Nephron progenitor cell (in vitro differentiated cells): ENCODE measurements around the gene OSBPL7.

Source experiments
- DNase-seq: peaks from one replicate; pipeline ENCODE4 v3.0.0; 2021
- H3K27ac Mint-ChIP-seq: 2 replicates; pipeline ENCODE4 v1.8.0; 2021; ENCODE audit warnings: mild to moderate bottlenecking, moderate library complexity, mixed read lengths
- H3K27me3 Mint-ChIP-seq: 2 replicates; pipeline ENCODE4 v1.8.0; 2021; ENCODE audit warnings: mild to moderate bottlenecking, low read depth, mixed read lengths; ENCODE audit not compliant: poor library complexity
- H3K36me3 Mint-ChIP-seq: 2 replicates; pipeline ENCODE4 v1.8.0; 2021; ENCODE audit warnings: low read depth, mixed read lengths
- H3K4me1 Mint-ChIP-seq: 2 replicates; pipeline ENCODE4 v1.8.0; 2021; ENCODE audit warnings: mixed read lengths
- H3K4me3 Mint-ChIP-seq: 2 replicates; pipeline ENCODE4 v1.8.0; 2021; ENCODE audit warnings: mild to moderate bottlenecking, moderate library complexity, mixed read lengths
- H3K9me3 Mint-ChIP-seq: 2 replicates; pipeline ENCODE4 v1.8.0; 2021; ENCODE audit warnings: mild to moderate bottlenecking, moderate library complexity, mixed read lengths
- TF ChIP-seq, protein P1 (sequence below): fragments of 200-600 bp; sonication (generic); IDR thresholded peaks from 2 replicates; pipeline ENCODE4 v1.5.0; 2021; ENCODE audit warnings: antibody characterized with exemption

OSBPL7 gene

DNA sequence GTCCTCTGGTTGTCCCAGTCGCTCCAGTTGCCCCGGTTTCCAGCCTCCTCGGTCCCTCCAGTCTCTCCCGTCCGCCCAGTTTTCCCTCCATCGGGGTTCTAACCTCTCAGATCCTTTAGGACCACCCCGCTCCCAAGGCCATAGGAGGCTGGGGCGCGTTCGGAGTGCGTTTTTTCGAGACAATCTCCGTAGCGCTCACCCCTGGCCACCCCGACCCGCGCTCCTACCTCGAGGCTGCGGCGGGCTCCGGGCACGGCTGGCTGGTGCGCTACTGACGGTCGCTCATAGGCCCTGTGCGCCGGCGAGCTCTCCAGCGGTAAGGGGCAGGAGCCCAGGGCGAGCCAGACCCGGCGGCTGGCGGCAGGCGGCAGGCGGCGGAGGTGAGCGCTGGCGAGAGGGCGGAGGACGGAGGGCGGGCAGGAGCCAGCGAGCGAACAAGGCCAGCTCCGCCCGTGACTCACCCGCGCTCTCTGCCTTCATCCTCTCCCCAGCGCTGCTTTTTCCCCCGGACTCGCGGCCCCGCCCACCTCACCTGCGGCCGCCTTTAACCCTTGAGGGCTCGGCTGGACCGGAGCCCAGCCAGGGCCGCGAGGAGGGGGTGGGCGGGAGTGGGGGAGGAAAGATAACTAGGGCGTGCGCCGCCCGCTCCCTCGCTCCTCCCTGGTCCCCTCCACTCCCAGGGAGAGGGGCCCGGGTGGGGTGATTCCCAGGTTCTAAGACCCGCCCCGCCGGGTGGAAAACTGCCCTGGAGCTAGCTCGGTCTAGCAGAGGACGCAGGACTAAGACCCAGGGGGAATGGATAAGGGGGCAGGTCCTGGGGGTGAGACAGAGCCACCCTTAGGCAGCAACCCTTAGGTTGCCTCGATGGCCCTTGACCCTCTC, 29.3 kb upstream of the OSBPL7 start, which contains the start of gene SP6:
TSS of gene SP6 (minus strand) at position 472 of the 882 bp plus-strand sequence. CDS start 2,734 bp downstream, outside the sequence.
- Mint-ChIP-seq H3K4me3 (peak within 1 kb of the TSS; percentile 85), H3K9me3 (no peaks in the 10 kb centered on the region), H3K36me3 (no peaks in the 10 kb centered on the region), H3K27ac (no peak within 1 kb of the TSS), H3K4me1 (peaks cover 85% of the 10 kb centered on the region), H3K27me3 (peaks cover 79% of the 10 kb centered on the region)
- peak; percentile 80 for DNase-seq
- TF ChIP-seq, protein P1, sequence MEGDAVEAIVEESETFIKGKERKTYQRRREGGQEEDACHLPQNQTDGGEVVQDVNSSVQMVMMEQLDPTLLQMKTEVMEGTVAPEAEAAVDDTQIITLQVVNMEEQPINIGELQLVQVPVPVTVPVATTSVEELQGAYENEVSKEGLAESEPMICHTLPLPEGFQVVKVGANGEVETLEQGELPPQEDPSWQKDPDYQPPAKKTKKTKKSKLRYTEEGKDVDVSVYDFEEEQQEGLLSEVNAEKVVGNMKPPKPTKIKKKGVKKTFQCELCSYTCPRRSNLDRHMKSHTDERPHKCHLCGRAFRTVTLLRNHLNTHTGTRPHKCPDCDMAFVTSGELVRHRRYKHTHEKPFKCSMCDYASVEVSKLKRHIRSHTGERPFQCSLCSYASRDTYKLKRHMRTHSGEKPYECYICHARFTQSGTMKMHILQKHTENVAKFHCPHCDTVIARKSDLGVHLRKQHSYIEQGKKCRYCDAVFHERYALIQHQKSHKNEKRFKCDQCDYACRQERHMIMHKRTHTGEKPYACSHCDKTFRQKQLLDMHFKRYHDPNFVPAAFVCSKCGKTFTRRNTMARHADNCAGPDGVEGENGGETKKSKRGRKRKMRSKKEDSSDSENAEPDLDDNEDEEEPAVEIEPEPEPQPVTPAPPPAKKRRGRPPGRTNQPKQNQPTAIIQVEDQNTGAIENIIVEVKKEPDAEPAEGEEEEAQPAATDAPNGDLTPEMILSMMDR: no peak

DNA sequence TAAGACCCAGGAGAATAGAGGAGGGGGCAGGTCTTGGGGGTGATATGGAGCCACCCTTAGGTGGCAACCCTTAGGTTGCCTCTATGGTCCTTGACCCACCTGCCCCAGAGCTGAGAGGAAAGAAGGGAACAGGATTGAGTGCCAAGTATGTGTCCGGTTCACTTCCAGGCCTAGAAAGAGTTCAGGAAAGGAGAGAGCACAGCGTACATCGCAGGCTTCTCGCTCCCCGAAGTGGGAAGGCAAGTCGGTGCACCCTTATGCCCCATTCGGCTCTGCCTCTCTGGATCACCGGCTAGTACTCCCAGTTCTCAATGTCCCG, 28.7 kb upstream of the OSBPL7 start:
- H3K27me3 Mint-ChIP-seq: peaks cover 78% of the 10 kb centered on the region
- H3K4me1 Mint-ChIP-seq: peaks cover 85% of the 10 kb centered on the region
- H3K27ac Mint-ChIP-seq: no peak overlapping the region
- H3K9me3 Mint-ChIP-seq: no peaks in the 10 kb centered on the region
- TF ChIP-seq, protein P1: no peak
- H3K36me3 Mint-ChIP-seq: no peaks in the 10 kb centered on the region
- peak overlapping the region; percentile 85 for H3K4me3 Mint-ChIP-seq
- DNase-seq: no peak

GRCh38 chr17:47848198-47848513, 26.6 kb upstream of the OSBPL7 start:
- no peak for DNase-seq
- Mint-ChIP-seq H3K27me3 (peaks cover 56% of the 10 kb centered on the region), H3K9me3 (no peaks in the 10 kb centered on the region), H3K4me1 (peaks cover 74% of the 10 kb centered on the region), H3K4me3 (no peak overlapping the region), H3K36me3 (no peaks in the 10 kb centered on the region), H3K27ac (no peak overlapping the region)
- TF ChIP-seq, protein P1: no peak

GRCh38 chr17:47847341-47848197, 26.0 kb upstream of the OSBPL7 start:
- DNase-seq: peak; percentile 58
- Mint-ChIP-seq H3K4me3 (peak overlapping the region; percentile 73), H3K27me3 (peaks cover 51% of the 10 kb centered on the region)

GRCh38 chr17:47846716-47847340, 25.2 kb upstream of the OSBPL7 start:
- Mint-ChIP-seq H3K9me3 (no peaks in the 10 kb centered on the region), H3K4me1 (peaks cover 74% of the 10 kb centered on the region), H3K27ac (no peak overlapping the region), H3K4me3 (peak overlapping the region; percentile 73), H3K27me3 (peaks cover 43% of the 10 kb centered on the region), H3K36me3 (no peaks in the 10 kb centered on the region)
- TF ChIP-seq, protein P1: no peak
- peak; percentile 66 for DNase-seq

More at GRCh38 chr17:47847341-47848197, 26.0 kb upstream of the OSBPL7 start:
- Mint-ChIP-seq H3K9me3 (no peaks in the 10 kb centered on the region), H3K36me3 (no peaks in the 10 kb centered on the region), H3K27ac (no peak overlapping the region), H3K4me1 (peaks cover 74% of the 10 kb centered on the region)
- TF ChIP-seq, protein P1: peak; percentile 34
